ENCODE measurements around the gene CCDC122. TPM values are rescaled to one million over a fixed set of nuclear protein-coding genes. Genes with fewer than 3 reads are reported as not detected.
A peak's percentile ranks its signal among the peaks of the same experiment; 100 is the strongest.

Gene CCDC122
- total RNA-seq, 2 donors from 2014 or later = 1.3 to 1.4 TPM

GRCh38 chr13:43894438-43894837, 14.9 kb upstream of the CCDC122 start:
- no peak for ATAC-seq
- H3K4me3 Mint-ChIP-seq = no peak overlapping the region
- no peak for DNase-seq
- H3K9me3 ChIP-seq (ENCODE audit: control insufficient read depth, low read length, poor library complexity, severe bottlenecking) = no peaks in the 10 kb centered on the region
- H3K36me3 Mint-ChIP-seq (ENCODE audit: low read depth) = peaks cover 9% of the 10 kb centered on the region
- peaks cover 7% of the 10 kb centered on the region for H3K4me1 Mint-ChIP-seq
- peaks cover 6% of the 10 kb centered on the region for H3K27me3 Mint-ChIP-seq
- H3K27ac Mint-ChIP-seq = no peak overlapping the region

DNA sequence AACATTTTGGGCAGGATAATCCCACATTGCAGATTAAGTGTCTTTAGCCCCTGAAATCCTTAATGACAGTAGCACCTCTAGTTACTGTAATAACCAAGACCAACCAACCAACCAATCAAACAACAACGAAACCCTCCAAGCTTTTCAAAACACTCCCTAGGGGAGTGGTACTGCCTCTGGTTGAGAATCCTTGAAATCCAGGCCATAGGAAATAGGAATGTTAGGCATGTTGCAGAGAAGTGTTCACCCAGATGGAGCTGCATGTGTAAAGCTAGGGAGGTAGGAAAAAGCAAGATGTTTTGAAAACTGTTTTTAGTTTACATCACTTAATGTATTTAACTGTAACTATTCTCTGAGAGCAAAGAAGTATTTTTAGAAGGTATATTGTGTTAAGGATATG, 4.7 kb upstream of the CCDC122 start:
- peaks cover 3% of the 10 kb centered on the region for H3K36me3 Mint-ChIP-seq (ENCODE audit: low read depth)
- peaks cover 25% of the 10 kb centered on the region for H3K4me1 Mint-ChIP-seq
- H3K4me3 Mint-ChIP-seq = no peak overlapping the region
- no peaks in the 10 kb centered on the region for H3K9me3 ChIP-seq (ENCODE audit: control insufficient read depth, low read length, poor library complexity, severe bottlenecking)
- no peak overlapping the region for H3K27ac Mint-ChIP-seq
- DNase-seq (no peak), ATAC-seq (no peak)
- H3K27me3 Mint-ChIP-seq = no peaks in the 10 kb centered on the region

DNA sequence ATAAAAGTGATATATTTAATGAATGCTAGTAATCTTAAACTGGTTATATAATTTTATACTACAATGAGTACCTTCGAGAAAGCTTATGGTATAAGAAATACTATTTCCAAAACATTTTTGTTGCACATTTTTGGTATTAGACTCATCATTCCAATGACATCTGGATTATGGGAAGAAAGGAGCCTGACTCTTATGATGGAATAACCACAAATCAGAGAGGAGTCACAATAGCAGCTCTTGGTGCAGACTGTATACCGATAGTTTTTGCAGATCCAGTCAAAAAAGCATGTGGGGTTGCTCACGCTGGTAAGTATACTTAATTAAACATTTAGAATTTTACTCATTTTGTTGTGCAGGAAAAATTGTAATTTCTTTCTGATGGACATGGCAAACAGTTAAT, 4.1 kb upstream of the CCDC122 start:
- no peaks in the 10 kb centered on the region for H3K9me3 ChIP-seq (ENCODE audit: control insufficient read depth, low read length, poor library complexity, severe bottlenecking)
- Mint-ChIP-seq H3K27me3 (no peaks in the 10 kb centered on the region), H3K4me3 (no peak overlapping the region), H3K36me3 (ENCODE audit: low read depth) (peaks cover 3% of the 10 kb centered on the region), H3K4me1 (peaks cover 27% of the 10 kb centered on the region), H3K27ac (no peak overlapping the region)
- ATAC-seq (no peak), DNase-seq (no peak)

DNA sequence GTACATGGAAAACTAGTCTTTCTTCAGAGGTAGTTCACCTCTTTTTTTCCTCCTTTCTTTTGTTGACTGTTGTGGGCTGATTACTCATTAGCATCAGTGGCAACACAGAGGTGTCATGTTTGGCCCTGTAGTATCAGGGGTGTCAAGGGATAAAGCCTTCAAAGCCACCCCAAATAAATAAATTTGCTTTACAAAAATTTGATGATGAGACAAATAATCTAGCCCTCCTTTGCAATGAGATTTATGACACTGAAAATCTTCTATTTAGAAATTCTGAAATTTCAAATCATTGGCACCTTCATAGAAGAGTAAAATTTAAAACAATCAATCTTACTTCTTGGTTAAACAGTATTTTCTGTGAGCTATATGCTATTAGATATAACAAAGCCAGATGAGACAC, 2.0 kb upstream of the CCDC122 start:
- Mint-ChIP-seq H3K27me3 (no peaks in the 10 kb centered on the region), H3K36me3 (ENCODE audit: low read depth) (peaks cover 3% of the 10 kb centered on the region), H3K27ac (no peak overlapping the region), H3K4me1 (peaks cover 24% of the 10 kb centered on the region), H3K4me3 (peak overlapping the region; percentile 45)
- ATAC-seq = no peak
- H3K9me3 ChIP-seq (ENCODE audit: control insufficient read depth, low read length, poor library complexity, severe bottlenecking) = no peaks in the 10 kb centered on the region
- DNase-seq = no peak

DNA sequence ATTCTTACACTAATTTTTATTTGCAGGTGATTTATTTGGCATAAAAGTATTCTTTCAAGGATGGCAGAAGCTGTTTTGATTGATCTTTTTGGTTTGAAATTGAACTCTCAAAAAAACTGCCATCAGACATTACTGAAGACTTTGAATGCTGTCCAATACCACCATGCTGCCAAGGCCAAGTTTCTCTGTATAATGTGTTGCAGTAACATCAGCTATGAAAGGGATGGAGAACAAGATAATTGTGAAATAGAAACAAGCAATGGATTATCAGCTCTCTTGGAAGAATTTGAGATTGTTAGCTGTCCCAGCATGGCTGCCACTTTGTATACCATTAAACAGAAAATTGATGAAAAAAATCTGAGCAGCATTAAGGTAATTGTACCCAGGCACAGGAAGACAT, 1.4 kb upstream of the CCDC122 start:
- Mint-ChIP-seq H3K27me3 (no peaks in the 10 kb centered on the region), H3K4me3 (no peak overlapping the region), H3K27ac (peak overlapping the region; percentile 2), H3K36me3 (ENCODE audit: low read depth) (peaks cover 3% of the 10 kb centered on the region), H3K4me1 (peaks cover 24% of the 10 kb centered on the region)
- ATAC-seq (no peak), DNase-seq (no peak)
- H3K9me3 ChIP-seq (ENCODE audit: control insufficient read depth, low read length, poor library complexity, severe bottlenecking) = no peaks in the 10 kb centered on the region

DNA sequence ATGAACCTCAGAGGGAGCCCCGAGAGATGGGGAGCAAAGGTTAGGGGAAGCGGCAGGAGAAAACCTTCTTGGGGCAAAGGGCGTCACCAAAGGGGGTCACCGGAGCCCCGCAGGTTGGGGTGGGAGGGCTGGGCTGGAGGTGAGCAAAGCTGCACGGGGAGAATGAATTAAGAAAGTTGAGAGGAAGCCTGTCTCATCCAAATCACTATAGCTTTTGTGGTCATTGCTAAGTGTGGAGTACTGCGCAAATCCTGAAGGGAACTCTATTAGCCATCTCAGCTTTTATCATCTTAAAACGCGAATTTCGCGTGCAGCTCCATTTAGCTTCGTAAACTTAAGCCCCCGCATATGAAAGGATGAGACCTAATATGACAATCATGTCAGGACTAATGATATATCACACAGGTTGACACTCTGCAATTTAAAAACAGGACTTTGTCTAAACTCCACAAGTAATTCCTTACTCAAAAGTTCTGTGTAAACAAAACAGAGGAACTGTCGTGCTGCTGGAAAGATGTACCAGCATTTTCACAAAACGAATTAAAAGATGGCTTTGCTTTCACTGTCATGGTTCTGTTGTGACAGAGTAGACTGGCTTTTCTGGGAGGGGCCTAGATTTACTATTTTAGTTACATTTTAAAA, 795 bp upstream of the CCDC122 start:
- no peaks in the 10 kb centered on the region for H3K27me3 Mint-ChIP-seq

GRCh38 chr13:43879755-43880181, 228 bp upstream of the CCDC122 start, which contains the start of gene LACC1:
LACC1 (plus strand) TSS chr13:43879904; CDS start chr13:43880986, 1,082 bp downstream.
- Mint-ChIP-seq H3K4me3 (peak within 1 kb of the TSS; percentile 94), H3K36me3 (ENCODE audit: low read depth) (no peaks in the 10 kb centered on the region), H3K4me1 (peaks cover 24% of the 10 kb centered on the region), H3K27ac (peak within 1 kb of the TSS; percentile 89), H3K27me3 (no peaks in the 10 kb centered on the region)
- peak in 1 of 3 donors; percentile 13 for DNase-seq
- no peaks in the 10 kb centered on the region for H3K9me3 ChIP-seq (ENCODE audit: control insufficient read depth, low read length, poor library complexity, severe bottlenecking)
- ATAC-seq = peak; percentile 63

More for the DNA sequence above, 795 bp upstream of the CCDC122 start:
- peak overlapping the region; percentile 94 for H3K4me3 Mint-ChIP-seq
- no peaks in the 10 kb centered on the region for H3K36me3 Mint-ChIP-seq (ENCODE audit: low read depth)
- DNase-seq (no peak), ATAC-seq (no peak)
- H3K4me1 Mint-ChIP-seq = peaks cover 24% of the 10 kb centered on the region
- no peaks in the 10 kb centered on the region for H3K9me3 ChIP-seq (ENCODE audit: control insufficient read depth, low read length, poor library complexity, severe bottlenecking)
- peak overlapping the region; percentile 89 for H3K27ac Mint-ChIP-seq

GRCh38 chr13:43877766-43878165, 1.8 kb downstream of the CCDC122 start:
- peak overlapping the region; percentile 94 for H3K4me3 Mint-ChIP-seq
- no peak for DNase-seq
- H3K9me3 ChIP-seq (ENCODE audit: control insufficient read depth, low read length, poor library complexity, severe bottlenecking) = no peaks in the 10 kb centered on the region
- H3K36me3 Mint-ChIP-seq (ENCODE audit: low read depth) = no peaks in the 10 kb centered on the region
- H3K27me3 Mint-ChIP-seq = no peaks in the 10 kb centered on the region
- peak overlapping the region; percentile 89 for H3K27ac Mint-ChIP-seq
- peaks cover 24% of the 10 kb centered on the region for H3K4me1 Mint-ChIP-seq
- no peak for ATAC-seq

- H3K9me3 ChIP-seq (ENCODE audit: control insufficient read depth, low read length, poor library complexity, severe bottlenecking) = no peaks in the 10 kb centered on the region
- no peak overlapping the region for H3K4me3 Mint-ChIP-seq
- H3K36me3 Mint-ChIP-seq (ENCODE audit: low read depth) = no peaks in the 10 kb centered on the region
- no peak for ATAC-seq
- no peaks in the 10 kb centered on the region for H3K27me3 Mint-ChIP-seq
- H3K27ac Mint-ChIP-seq = peak overlapping the region; percentile 89
- H3K4me1 Mint-ChIP-seq = peaks cover 24% of the 10 kb centered on the region
- DNase-seq = no peak
Measured at GRCh38 chr13:43877326-43877725, 2.2 kb downstream of the CCDC122 start.

GRCh38 chr13:43876366-43876765, 3.2 kb downstream of the CCDC122 start:
- Mint-ChIP-seq H3K27ac (no peak overlapping the region), H3K27me3 (no peaks in the 10 kb centered on the region), H3K4me3 (no peak overlapping the region), H3K36me3 (ENCODE audit: low read depth) (no peaks in the 10 kb centered on the region), H3K4me1 (peaks cover 19% of the 10 kb centered on the region)
- H3K9me3 ChIP-seq (ENCODE audit: control insufficient read depth, low read length, poor library complexity, severe bottlenecking) = no peaks in the 10 kb centered on the region
- ATAC-seq (no peak), DNase-seq (no peak)

DNA sequence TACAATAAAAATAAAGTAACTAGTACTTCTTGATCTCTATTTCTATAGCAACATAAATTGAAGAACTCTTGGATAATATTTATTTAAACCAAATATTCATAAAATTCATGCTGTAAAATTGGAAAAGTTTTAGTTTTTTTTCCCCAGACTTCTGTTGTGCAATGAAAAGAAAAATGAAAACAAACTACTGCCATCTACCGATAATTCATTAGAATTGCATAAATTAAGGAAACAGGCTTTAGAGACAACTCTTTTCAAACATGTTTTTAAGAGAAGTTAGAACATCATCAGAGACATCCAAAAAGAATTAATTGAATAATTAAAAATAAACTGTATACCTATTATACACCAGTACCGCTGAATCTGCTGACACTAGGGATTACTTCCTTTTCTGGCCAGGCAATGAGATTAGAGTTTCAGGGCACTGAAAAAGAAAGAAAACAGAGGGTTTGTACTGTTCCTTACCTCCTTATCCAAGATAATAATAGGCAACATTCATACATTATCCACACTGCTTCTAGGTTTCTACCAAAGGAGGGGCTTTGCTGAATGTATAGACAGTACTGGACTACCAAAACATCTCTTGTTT, 4.9 kb downstream of the CCDC122 start:
- Mint-ChIP-seq H3K4me3 (no peak overlapping the region), H3K27me3 (no peaks in the 10 kb centered on the region), H3K36me3 (ENCODE audit: low read depth) (no peaks in the 10 kb centered on the region), H3K4me1 (peaks cover 8% of the 10 kb centered on the region), H3K27ac (no peak overlapping the region)
- DNase-seq = no peak
- no peaks in the 10 kb centered on the region for H3K9me3 ChIP-seq (ENCODE audit: control insufficient read depth, low read length, poor library complexity, severe bottlenecking)
- no peak for ATAC-seq

DNA sequence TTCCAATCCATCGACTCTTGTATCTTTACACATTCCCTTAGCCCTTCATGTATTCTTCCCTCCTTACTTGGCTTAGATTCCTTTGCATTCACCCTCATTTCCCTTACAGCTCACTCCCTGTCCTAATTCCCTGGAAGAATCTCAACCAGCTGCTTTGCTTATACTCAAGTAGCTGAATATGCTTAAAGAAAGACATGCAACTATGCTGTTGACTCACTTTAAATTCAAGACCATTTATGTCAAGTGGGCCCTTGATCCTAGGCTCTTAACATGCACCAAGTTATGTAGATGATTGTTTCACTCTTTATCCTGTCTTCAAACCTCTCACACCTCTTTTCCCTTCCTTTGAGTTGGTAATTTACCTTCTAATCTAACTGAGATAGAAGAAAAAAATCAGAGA, 7.4 kb downstream of the CCDC122 start:
- Mint-ChIP-seq H3K27me3 (no peaks in the 10 kb centered on the region), H3K4me1 (no peaks in the 10 kb centered on the region), H3K4me3 (no peak overlapping the region), H3K27ac (no peak overlapping the region), H3K36me3 (ENCODE audit: low read depth) (peaks cover 6% of the 10 kb centered on the region)
- H3K9me3 ChIP-seq (ENCODE audit: control insufficient read depth, low read length, poor library complexity, severe bottlenecking) = no peaks in the 10 kb centered on the region
- no peak for DNase-seq
- ATAC-seq = no peak

DNA sequence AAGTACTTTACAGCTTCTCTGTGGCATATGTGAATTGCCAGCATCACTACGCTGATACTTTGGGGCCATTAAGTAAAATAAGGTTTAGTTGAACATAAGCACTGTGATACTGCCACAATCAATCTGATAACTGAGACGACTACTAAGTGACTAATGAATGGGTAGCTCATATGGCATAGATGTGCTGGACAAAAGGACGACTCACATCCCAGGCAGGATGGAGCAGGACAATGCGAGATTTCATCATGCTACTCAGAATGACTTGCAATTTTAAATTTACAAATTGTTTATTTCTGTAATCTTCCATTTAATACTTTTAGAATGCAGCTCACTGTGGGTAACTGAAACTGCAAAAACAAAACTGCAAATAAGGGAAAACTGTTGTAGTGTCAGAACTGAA, 13.6 kb downstream of the CCDC122 start:
- Mint-ChIP-seq H3K4me3 (no peak overlapping the region), H3K4me1 (no peaks in the 10 kb centered on the region), H3K27ac (no peak overlapping the region), H3K27me3 (no peaks in the 10 kb centered on the region), H3K36me3 (ENCODE audit: low read depth) (peaks cover 8% of the 10 kb centered on the region)
- DNase-seq (no peak), ATAC-seq (no peak)
- no peaks in the 10 kb centered on the region for H3K9me3 ChIP-seq (ENCODE audit: control insufficient read depth, low read length, poor library complexity, severe bottlenecking)

- H3K9me3 ChIP-seq (ENCODE audit: control insufficient read depth, low read length, poor library complexity, severe bottlenecking) = no peaks in the 10 kb centered on the region
- Mint-ChIP-seq H3K27me3 (no peaks in the 10 kb centered on the region), H3K4me3 (no peak overlapping the region), H3K4me1 (no peaks in the 10 kb centered on the region), H3K36me3 (ENCODE audit: low read depth) (peaks cover 8% of the 10 kb centered on the region), H3K27ac (no peak overlapping the region)
- no peak for ATAC-seq
- no peak for DNase-seq
Measured at GRCh38 chr13:43864921-43865320, 14.6 kb downstream of the CCDC122 start.

Data from T-helper 17 cell (primary cell).